Panc1 (cell line): ENCODE measurements around the gene SENP8. TPM values are rescaled to one million over a fixed set of nuclear protein-coding genes. Genes with fewer than 3 reads are reported as not detected.

ENCODE experiments used
- ATAC-seq: fragments of 200-7000 bp; cut with Tn5 transposase; 2 replicates; pipeline ENCODE4 v1.9.1; 2020; ENCODE audit warnings: mild to moderate bottlenecking, moderate library complexity
- BruUV-seq: library from RNA; stranded (reverse); fragments of 400-500 nt; replicated peaks from 2 replicates; lab custom pipeline; 2021; lab: Mats Ljungman, UMichigan
- CTCF ChIA-PET: fragments of 300-600 bp; sonication (Branson Sonifier 250); formaldehyde crosslinking; loops from one replicate; lab custom pipeline; 2022; ENCODE audit warnings: antibody characterized with exemption; lab: Charles Lee
- POLR2A ChIA-PET: fragments of 300-600 bp; sonication (Branson Sonifier 250); formaldehyde crosslinking; loops from one replicate; lab custom pipeline; 2022; ENCODE audit warnings: antibody characterized with exemption; lab: Charles Lee
- DNase-seq: peaks from one replicate; pipeline ENCODE4 v3.0.0-alpha.2; 2010; ENCODE audit warnings: low read depth, low spot score
- H3K27ac ChIP-seq: 2 replicates; pipeline ENCODE4 v1.5.1; 2011; ENCODE audit warnings: mild to moderate bottlenecking, low read length, inconsistent platforms
- H3K27me3 ChIP-seq: fragments of 200-500 bp; sonication (Bioruptor generic); 2 replicates; pipeline ENCODE4 v1.6.0; 2014; ENCODE audit warnings: low read length, inconsistent platforms; ENCODE audit not compliant: control insufficient read depth, insufficient read depth
- H3K36me3 ChIP-seq: fragments of 200-500 bp; sonication (Bioruptor generic); 2 replicates; pipeline ENCODE4 v1.5.1; 2014; ENCODE audit warnings: inconsistent platforms, mild to moderate bottlenecking, low read length, moderate library complexity; ENCODE audit not compliant: control insufficient read depth, insufficient read depth
- H3K4me1 ChIP-seq: 2 replicates; pipeline ENCODE4 v1.5.1; 2011; ENCODE audit warnings: inconsistent platforms, mild to moderate bottlenecking, low read length, moderate library complexity; ENCODE audit not compliant: control insufficient read depth, insufficient read depth
- H3K4me3 ChIP-seq, 2 experiments: 2 replicates each; pipeline ENCODE4 v1.5.1; 2011 to 2012; ENCODE audit warnings: low read depth in 2 of 2, low read length in 2 of 2, mild to moderate bottlenecking in 2 of 2, inconsistent platforms in 1 of 2, moderate library complexity in 1 of 2
- H3K9me3 ChIP-seq: fragments of 200-500 bp; sonication (Bioruptor generic); 2 replicates; pipeline ENCODE4 v1.5.1; 2014; ENCODE audit warnings: low read depth, mild to moderate bottlenecking, inconsistent platforms, low read length, moderate library complexity; ENCODE audit not compliant: control insufficient read depth, insufficient read depth
- POLR2AphosphoS5 ChIP-seq: IDR thresholded peaks from 2 replicates; pipeline ENCODE4 v1.6.1; 2012; ENCODE audit warnings: mild to moderate bottlenecking, low read depth, low read length, moderate library complexity
- SIN3A ChIP-seq: IDR thresholded peaks from 2 replicates; pipeline ENCODE4 v1.6.1; 2012; ENCODE audit warnings: low read depth, mild to moderate bottlenecking, low read length, moderate library complexity, borderline replicate concordance; ENCODE audit not compliant: insufficient read depth
- TCF7L2 ChIP-seq: IDR thresholded peaks from 2 replicates; pipeline ENCODE4 v1.6.1; 2011; ENCODE audit warnings: mild to moderate bottlenecking, low read depth, low read length, inconsistent platforms
- in situ Hi-C: cut with HindIII; loops from 2 replicates; pipeline ENCODE4 v1.10.0; 2016; ENCODE audit warnings: low sequenced_read_pairs, low pct_unique_long_range_greater_than_20kb
- intact Hi-C: fragments of 100-400 bp; cut with micrococcal nuclease; formaldehyde crosslinking; loops from one replicate; pipeline ENCODE4 v1.10.0; 2022; ENCODE audit not compliant: unreplicated experiment
- total RNA-seq: library from RNA; stranded (reverse); gene quantifications from one replicate; pipeline ENCODE4 v1.2.1, GENCODE V29; 2021; ENCODE audit not compliant: unreplicated experiment
- TF ChIP-seq, protein P1 (sequence below): fragments of 450-650 bp; IDR thresholded peaks from 2 replicates; pipeline ENCODE4 v1.5.1; 2017; ENCODE audit warnings: mild to moderate bottlenecking
- TF ChIP-seq, protein P2 (sequence below), 2 experiments: IDR thresholded peaks; 2 replicates each; pipeline ENCODE4 v1.6.1; 2011 to 2012; ENCODE audit warnings: low read depth in 2 of 2, control low read depth in 1 of 2, low read length in 1 of 2, mild to moderate bottlenecking in 1 of 2, moderate library complexity in 1 of 2; ENCODE audit not compliant: insufficient read depth in 1 of 2

Gene SENP8
- total RNA-seq, 1 experiment from 2014 or later = 2.9 TPM

DNA sequence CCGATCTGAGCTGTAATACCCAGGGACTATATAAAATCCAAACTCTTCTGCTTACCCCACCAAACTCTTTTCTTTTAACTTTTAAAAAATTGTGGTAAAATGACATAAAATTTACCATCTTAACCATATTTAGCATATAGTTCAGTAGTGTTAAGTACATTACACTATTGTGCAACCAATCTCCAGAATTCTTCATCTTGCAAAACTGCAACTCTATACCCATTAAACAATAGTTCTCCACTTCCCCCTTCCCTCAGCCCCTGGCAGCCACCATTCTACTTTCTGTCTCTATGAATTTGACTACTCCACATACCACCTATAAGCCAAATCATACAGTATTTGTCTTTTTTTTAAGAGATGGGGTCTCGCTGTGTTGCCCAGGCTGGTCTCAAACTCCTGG lies 38.7 kb downstream of the SENP8 start:
- peaks cover 8% of the 10 kb centered on the region for H3K4me1 ChIP-seq
- in situ Hi-C loops (no loop called here), intact Hi-C loops (loop anchor here (5.0 to 10.0 kb wide), 2 partner anchors 355 to 412 kb away; no protein-coding TSS in a partner anchor)
- no peaks in the 10 kb centered on the region for H3K27me3 ChIP-seq
- ChIA-PET CTCF (interaction anchor here (1.1 to 1.7 kb wide), 3 partner anchors 24 to 413 kb away, joined by 3 to 15 read pairs (median 3); no protein-coding TSS in a partner anchor), POLR2A (no interaction called here)
- TF ChIP-seq, protein P1, sequence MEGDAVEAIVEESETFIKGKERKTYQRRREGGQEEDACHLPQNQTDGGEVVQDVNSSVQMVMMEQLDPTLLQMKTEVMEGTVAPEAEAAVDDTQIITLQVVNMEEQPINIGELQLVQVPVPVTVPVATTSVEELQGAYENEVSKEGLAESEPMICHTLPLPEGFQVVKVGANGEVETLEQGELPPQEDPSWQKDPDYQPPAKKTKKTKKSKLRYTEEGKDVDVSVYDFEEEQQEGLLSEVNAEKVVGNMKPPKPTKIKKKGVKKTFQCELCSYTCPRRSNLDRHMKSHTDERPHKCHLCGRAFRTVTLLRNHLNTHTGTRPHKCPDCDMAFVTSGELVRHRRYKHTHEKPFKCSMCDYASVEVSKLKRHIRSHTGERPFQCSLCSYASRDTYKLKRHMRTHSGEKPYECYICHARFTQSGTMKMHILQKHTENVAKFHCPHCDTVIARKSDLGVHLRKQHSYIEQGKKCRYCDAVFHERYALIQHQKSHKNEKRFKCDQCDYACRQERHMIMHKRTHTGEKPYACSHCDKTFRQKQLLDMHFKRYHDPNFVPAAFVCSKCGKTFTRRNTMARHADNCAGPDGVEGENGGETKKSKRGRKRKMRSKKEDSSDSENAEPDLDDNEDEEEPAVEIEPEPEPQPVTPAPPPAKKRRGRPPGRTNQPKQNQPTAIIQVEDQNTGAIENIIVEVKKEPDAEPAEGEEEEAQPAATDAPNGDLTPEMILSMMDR = no peak
- TF ChIP-seq SIN3A (no peak), POLR2AphosphoS5 (no peak), TCF7L2 (no peak)
- TF ChIP-seq, protein P2, sequence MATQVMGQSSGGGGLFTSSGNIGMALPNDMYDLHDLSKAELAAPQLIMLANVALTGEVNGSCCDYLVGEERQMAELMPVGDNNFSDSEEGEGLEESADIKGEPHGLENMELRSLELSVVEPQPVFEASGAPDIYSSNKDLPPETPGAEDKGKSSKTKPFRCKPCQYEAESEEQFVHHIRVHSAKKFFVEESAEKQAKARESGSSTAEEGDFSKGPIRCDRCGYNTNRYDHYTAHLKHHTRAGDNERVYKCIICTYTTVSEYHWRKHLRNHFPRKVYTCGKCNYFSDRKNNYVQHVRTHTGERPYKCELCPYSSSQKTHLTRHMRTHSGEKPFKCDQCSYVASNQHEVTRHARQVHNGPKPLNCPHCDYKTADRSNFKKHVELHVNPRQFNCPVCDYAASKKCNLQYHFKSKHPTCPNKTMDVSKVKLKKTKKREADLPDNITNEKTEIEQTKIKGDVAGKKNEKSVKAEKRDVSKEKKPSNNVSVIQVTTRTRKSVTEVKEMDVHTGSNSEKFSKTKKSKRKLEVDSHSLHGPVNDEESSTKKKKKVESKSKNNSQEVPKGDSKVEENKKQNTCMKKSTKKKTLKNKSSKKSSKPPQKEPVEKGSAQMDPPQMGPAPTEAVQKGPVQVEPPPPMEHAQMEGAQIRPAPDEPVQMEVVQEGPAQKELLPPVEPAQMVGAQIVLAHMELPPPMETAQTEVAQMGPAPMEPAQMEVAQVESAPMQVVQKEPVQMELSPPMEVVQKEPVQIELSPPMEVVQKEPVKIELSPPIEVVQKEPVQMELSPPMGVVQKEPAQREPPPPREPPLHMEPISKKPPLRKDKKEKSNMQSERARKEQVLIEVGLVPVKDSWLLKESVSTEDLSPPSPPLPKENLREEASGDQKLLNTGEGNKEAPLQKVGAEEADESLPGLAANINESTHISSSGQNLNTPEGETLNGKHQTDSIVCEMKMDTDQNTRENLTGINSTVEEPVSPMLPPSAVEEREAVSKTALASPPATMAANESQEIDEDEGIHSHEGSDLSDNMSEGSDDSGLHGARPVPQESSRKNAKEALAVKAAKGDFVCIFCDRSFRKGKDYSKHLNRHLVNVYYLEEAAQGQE (IDR thresholded peaks at IDR 0.05; ENCODE audit: insufficient read depth in 1 of 2, low read depth in 2 of 2, low read length in 1 of 2) = no peak
- DNase-seq = no peak
- no peak overlapping the region for H3K27ac ChIP-seq
- no peaks in the 10 kb centered on the region for H3K36me3 ChIP-seq
- ATAC-seq = no peak
- H3K4me3 ChIP-seq = no peak overlapping the region
- no peaks in the 10 kb centered on the region for H3K9me3 ChIP-seq
- no TSS peak for BruUV-seq

DNA sequence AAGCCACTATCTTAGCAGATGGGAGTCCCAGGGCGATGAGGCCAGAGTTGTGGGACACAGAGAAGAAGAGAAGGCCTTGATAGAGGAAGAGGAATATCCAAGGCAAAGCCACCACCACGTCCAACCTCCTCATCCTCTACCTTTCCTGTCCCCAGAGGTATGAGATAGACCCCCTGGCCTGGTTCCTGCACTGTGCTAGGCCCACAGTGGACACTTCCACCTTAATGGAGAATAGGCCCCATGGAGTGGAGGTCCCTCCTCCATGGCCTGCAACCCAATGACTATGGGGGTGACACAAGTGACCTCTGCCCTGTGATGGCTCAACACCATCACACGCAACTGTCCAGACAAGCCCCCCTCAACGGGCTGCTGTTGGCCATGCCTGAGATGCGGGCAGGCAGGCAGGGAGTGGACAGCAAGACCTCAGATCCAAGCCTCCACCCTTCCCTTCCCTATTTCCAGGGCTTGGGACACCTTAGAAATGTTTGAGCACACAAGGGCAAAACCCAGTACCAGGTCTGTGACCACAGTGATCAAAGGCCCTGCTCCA lies 42.6 kb downstream of the SENP8 start:
- DNase-seq (no peak), ATAC-seq (no peak)
- H3K4me3 ChIP-seq = no peak overlapping the region
- no peaks in the 10 kb centered on the region for H3K27me3 ChIP-seq
- POLR2A ChIA-PET = no interaction called here
- intact Hi-C loops = no loop called here
- in situ Hi-C loops = no loop called here
- no peaks in the 10 kb centered on the region for H3K4me1 ChIP-seq
- no peak overlapping the region for H3K27ac ChIP-seq
- no peaks in the 10 kb centered on the region for H3K9me3 ChIP-seq
- CTCF ChIA-PET = no interaction called here
- TF ChIP-seq SIN3A (no peak), POLR2AphosphoS5 (no peak), TCF7L2 (no peak)
- TF ChIP-seq, protein P2 (IDR thresholded peaks at IDR 0.05; ENCODE audit: insufficient read depth in 1 of 2, low read depth in 2 of 2, low read length in 1 of 2) = no peak
- TF ChIP-seq, protein P1 = no peak
- BruUV-seq = no TSS peak
- no peaks in the 10 kb centered on the region for H3K36me3 ChIP-seq
